ENCODE data around the gene USH2A. TPM values are rescaled to one million over a fixed set of nuclear protein-coding genes. Genes with fewer than 3 reads are reported as not detected.

USH2A gene
- total RNA-seq, 2 donors from 2014 or later, result 0.62 to 3.1 TPM

DNA sequence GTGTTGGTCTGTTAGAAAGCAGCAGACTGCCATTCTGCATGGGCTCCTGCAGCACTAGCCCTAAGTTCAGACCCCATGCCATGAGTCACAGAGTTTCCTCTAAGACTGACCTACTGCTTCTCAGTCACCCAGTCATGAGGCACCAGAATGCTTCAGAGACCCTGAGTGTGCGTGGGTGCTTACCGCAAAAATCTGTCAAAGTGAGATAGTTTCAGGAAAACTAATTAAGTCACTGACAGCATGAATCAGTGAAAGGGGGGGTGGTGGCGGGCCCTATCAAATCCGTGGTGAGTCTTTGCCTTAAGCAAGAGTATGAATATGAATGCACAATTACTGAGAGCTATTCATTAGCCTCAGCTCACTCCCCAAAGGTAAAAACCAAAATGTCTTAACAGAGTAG is 758.0 kb downstream of the USH2A start:
- no peak for DNase-seq
- TF ChIP-seq, protein P1, sequence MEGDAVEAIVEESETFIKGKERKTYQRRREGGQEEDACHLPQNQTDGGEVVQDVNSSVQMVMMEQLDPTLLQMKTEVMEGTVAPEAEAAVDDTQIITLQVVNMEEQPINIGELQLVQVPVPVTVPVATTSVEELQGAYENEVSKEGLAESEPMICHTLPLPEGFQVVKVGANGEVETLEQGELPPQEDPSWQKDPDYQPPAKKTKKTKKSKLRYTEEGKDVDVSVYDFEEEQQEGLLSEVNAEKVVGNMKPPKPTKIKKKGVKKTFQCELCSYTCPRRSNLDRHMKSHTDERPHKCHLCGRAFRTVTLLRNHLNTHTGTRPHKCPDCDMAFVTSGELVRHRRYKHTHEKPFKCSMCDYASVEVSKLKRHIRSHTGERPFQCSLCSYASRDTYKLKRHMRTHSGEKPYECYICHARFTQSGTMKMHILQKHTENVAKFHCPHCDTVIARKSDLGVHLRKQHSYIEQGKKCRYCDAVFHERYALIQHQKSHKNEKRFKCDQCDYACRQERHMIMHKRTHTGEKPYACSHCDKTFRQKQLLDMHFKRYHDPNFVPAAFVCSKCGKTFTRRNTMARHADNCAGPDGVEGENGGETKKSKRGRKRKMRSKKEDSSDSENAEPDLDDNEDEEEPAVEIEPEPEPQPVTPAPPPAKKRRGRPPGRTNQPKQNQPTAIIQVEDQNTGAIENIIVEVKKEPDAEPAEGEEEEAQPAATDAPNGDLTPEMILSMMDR (conservative IDR thresholded peaks at IDR 0.05), result no peak
- Mint-ChIP-seq H3K4me1 (peaks cover 20% of the 10 kb centered on the region), H3K27me3 (ENCODE audit: insufficient read depth) (no peaks in the 10 kb centered on the region), H3K36me3 (ENCODE audit: low read depth) (no peaks in the 10 kb centered on the region), H3K9me3 (no peaks in the 10 kb centered on the region), H3K4me3 (no peak overlapping the region), H3K27ac (no peak overlapping the region)
- H3K27me3 ChIP-seq (ENCODE audit: control insufficient read depth, insufficient read depth, low read length, poor library complexity, severe bottlenecking), result no peaks in the 10 kb centered on the region
- H3K9me3 ChIP-seq (ENCODE audit: control insufficient read depth, low read length), result no peaks in the 10 kb centered on the region
- 80 to 94% methylated on average over 2 to 4 of the region's 4 CpGs for WGBS, 2 experiments (ENCODE audit: insufficient coverage in 1 of 2, insufficient read length in 1 of 2)
- H3K27ac ChIP-seq (ENCODE audit: low read depth, low read length), result no peak overlapping the region
- H3K4me3 ChIP-seq (ENCODE audit: low read length), result no peak overlapping the region
- H3K36me3 ChIP-seq (ENCODE audit: control insufficient read depth, insufficient read depth, low read length), result no peaks in the 10 kb centered on the region
- H3K9ac ChIP-seq (ENCODE audit: extremely low read depth, low read length, poor library complexity, severe bottlenecking), result no peak overlapping the region
- H3K4me1 ChIP-seq (ENCODE audit: control insufficient read depth, insufficient read depth, low read length), result no peaks in the 10 kb centered on the region

DNA sequence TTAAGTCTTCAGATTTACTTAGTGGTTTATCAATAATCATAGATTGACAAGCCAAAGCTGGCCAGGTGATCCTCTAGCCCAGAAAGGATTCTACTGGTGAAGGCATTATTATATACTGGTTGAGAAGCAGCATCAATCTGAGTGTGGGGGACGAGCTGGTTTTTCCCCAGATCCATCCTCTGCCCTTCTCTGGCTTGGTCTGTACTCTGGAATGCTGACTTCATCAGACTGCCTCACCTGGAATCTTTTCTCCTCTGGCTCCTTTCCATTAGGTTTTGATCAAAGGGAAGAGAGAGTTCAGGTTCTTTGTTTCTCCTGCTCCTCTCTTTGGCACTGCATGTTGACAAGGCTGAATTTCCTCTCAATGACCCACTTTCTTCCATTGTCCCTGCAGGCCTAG is 762.2 kb downstream of the USH2A start:
- no peak overlapping the region for H3K27ac Mint-ChIP-seq
- no peaks in the 10 kb centered on the region for H3K36me3 Mint-ChIP-seq (ENCODE audit: low read depth)
- H3K36me3 ChIP-seq (ENCODE audit: control insufficient read depth, insufficient read depth, low read length), result no peaks in the 10 kb centered on the region
- H3K9me3 ChIP-seq (ENCODE audit: control insufficient read depth, low read length), result no peaks in the 10 kb centered on the region
- H3K4me3 ChIP-seq (ENCODE audit: low read length), result no peak overlapping the region
- WGBS, 2 experiments (ENCODE audit: insufficient coverage in 1 of 2, insufficient read length in 1 of 2), result 100% methylated on average over 1 of the region's 1 CpG
- no peaks in the 10 kb centered on the region for H3K9me3 Mint-ChIP-seq
- H3K4me3 Mint-ChIP-seq, result no peak overlapping the region
- H3K9ac ChIP-seq (ENCODE audit: extremely low read depth, low read length, poor library complexity, severe bottlenecking), result no peak overlapping the region
- DNase-seq, result no peak
- peaks cover 7% of the 10 kb centered on the region for H3K4me1 Mint-ChIP-seq
- TF ChIP-seq, protein P1 (conservative IDR thresholded peaks at IDR 0.05), result no peak
- no peak overlapping the region for H3K27ac ChIP-seq (ENCODE audit: low read depth, low read length)
- no peaks in the 10 kb centered on the region for H3K27me3 Mint-ChIP-seq (ENCODE audit: insufficient read depth)
- H3K4me1 ChIP-seq (ENCODE audit: control insufficient read depth, insufficient read depth, low read length), result no peaks in the 10 kb centered on the region
- H3K27me3 ChIP-seq (ENCODE audit: control insufficient read depth, insufficient read depth, low read length, poor library complexity, severe bottlenecking), result no peaks in the 10 kb centered on the region

DNA sequence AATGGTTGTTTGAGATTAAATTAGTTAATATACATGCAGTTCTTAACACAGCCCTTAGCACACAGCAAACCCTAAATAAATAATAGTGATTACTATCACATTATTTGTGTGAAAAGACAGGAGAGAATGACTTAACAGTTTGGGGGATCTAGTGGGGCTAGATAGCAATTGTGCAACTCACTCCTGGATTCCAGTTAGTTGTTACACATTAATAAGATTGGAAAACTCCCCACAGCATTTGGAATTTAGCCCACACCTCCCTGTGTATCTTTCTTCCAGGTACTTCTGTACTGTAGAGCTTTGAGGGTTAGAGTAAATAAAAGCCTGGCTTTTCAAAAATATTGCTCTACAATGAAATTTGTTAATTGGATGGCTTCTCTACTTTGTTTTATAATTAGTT is 763.0 kb downstream of the USH2A start:
- Mint-ChIP-seq H3K4me3 (no peak overlapping the region), H3K36me3 (ENCODE audit: low read depth) (no peaks in the 10 kb centered on the region), H3K27ac (no peak overlapping the region), H3K4me1 (peaks cover 7% of the 10 kb centered on the region), H3K27me3 (ENCODE audit: insufficient read depth) (no peaks in the 10 kb centered on the region), H3K9me3 (no peaks in the 10 kb centered on the region)
- Histone ChIP-seq H3K27me3 (ENCODE audit: control insufficient read depth, insufficient read depth, low read length, poor library complexity, severe bottlenecking) (no peaks in the 10 kb centered on the region), H3K9ac (ENCODE audit: extremely low read depth, low read length, poor library complexity, severe bottlenecking) (no peak overlapping the region), H3K4me3 (ENCODE audit: low read length) (no peak overlapping the region), H3K27ac (ENCODE audit: low read depth, low read length) (no peak overlapping the region), H3K36me3 (ENCODE audit: control insufficient read depth, insufficient read depth, low read length) (no peaks in the 10 kb centered on the region), H3K9me3 (ENCODE audit: control insufficient read depth, low read length) (no peaks in the 10 kb centered on the region), H3K4me1 (ENCODE audit: control insufficient read depth, insufficient read depth, low read length) (no peaks in the 10 kb centered on the region)
- no peak for DNase-seq
- TF ChIP-seq, protein P1 (conservative IDR thresholded peaks at IDR 0.05), result no peak

Measured in endodermal cell (in vitro differentiated cells).